Measurements from ENCODE around the gene NOL3.

GRCh38 chr16:67212766-67213165 is 42.4 kb downstream of the NOL3 start:
- no peak for TF ChIP-seq CTCF (conservative IDR thresholded peaks at IDR 0.05)
- no peak for TF ChIP-seq ZFX (IDR thresholded peaks at IDR 0.05)

Measured in C4-2B (cell line).